GM12801 (cell line): ENCODE data around the gene TCL1B.

Experiments
- CTCF ChIP-seq: IDR thresholded peaks from one replicate; pipeline ENCODE4 v1.5.1; 2011; ENCODE audit warnings: control low read depth; ENCODE audit not compliant: insufficient read length; ENCODE audit errors: extremely low read depth

Gene TCL1B

GRCh38 chr14:95674613-95675012 lies 11.6 kb upstream of the TCL1B start:
- TF ChIP-seq CTCF: no peak

GRCh38 chr14:95675486-95675885 lies 10.7 kb upstream of the TCL1B start:
- TF ChIP-seq CTCF: no peak

- TF ChIP-seq CTCF: no peak
These were observed 8.9 kb upstream of the TCL1B start for GRCh38 chr14:95677179-95677835.

GRCh38 chr14:95679148-95679815 lies 6.9 kb upstream of the TCL1B start:
- TF ChIP-seq CTCF: no peak

- no peak for TF ChIP-seq CTCF
These were observed 6.1 kb upstream of the TCL1B start for GRCh38 chr14:95679998-95680735.

- TF ChIP-seq CTCF: no peak
These were observed 5.1 kb upstream of the TCL1B start for GRCh38 chr14:95681153-95681552.

GRCh38 chr14:95683793-95684192 lies 2.4 kb upstream of the TCL1B start:
- TF ChIP-seq CTCF: no peak
